ENCODE data around the gene PEX19.

Gene PEX19

DNA sequence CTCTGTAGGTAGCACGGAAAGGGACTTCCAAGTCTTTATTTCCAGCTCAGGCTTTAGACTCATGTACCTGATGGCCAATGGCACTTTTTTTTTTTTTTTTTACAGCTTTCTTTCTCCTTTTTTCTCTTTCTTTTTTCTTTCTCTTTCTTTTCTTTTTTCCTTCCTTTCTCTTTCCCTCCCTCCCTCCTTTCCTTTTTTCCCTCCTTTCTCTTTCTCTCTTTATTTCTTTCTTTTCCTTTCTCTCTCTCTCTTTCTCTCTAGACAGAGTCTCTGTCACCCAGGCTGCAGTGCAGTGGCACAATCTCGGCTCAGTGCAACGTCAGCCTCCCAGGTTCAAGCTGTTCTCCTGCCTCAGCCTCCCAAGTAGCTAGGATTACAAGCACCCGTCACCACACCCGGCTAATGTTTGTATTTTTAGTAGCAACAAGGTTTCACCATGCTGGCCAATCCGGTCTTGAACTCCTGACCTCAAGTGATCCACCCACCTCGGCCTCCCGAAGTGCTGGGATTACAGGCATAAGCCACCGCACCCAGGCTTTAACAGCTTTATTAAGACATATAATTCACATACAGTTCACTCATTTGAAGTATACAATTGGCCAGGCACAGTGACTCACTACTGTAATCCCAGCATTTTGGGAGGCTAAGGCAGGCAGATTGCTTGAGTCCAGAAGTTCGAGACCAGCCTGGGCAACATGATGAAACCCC, 17.5 kb downstream of the PEX19 start:
- TF ChIP-seq PRDM1 (tag by site-specific recombination; IDR thresholded peaks at IDR 0.05): peak; percentile 99
- TF ChIP-seq ZEB2 (tag by site-specific recombination; IDR thresholded peaks at IDR 0.05): no peak
- TF ChIP-seq, protein P1, sequence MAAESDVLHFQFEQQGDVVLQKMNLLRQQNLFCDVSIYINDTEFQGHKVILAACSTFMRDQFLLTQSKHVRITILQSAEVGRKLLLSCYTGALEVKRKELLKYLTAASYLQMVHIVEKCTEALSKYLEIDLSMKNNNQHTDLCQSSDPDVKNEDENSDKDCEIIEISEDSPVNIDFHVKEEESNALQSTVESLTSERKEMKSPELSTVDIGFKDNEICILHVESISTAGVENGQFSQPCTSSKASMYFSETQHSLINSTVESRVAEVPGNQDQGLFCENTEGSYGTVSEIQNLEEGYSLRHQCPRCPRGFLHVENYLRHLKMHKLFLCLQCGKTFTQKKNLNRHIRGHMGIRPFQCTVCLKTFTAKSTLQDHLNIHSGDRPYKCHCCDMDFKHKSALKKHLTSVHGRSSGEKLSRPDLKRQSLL (tag by site-specific recombination; IDR thresholded peaks at IDR 0.05): no peak
- peak; percentile 76 for TF ChIP-seq ZNF366 (tag by site-specific recombination; conservative IDR thresholded peaks at IDR 0.05)
- TF ChIP-seq ZNF585B (tag by site-specific recombination; IDR thresholded peaks at IDR 0.05): no peak
- TF ChIP-seq ZNF830 (tag by site-specific recombination; IDR thresholded peaks at IDR 0.05; ENCODE audit: low read depth): no peak
- no peak for TF ChIP-seq HOXA7 (CRISPR knock-in tag; IDR thresholded peaks at IDR 0.05; ENCODE audit: borderline replicate concordance)
- TF ChIP-seq ZNF112 (tag by site-specific recombination; IDR thresholded peaks at IDR 0.05): no peak
- TF ChIP-seq ZBTB8A (tag by site-specific recombination; IDR thresholded peaks at IDR 0.05): no peak
- TF ChIP-seq ZNF626 (tag by site-specific recombination; IDR thresholded peaks at IDR 0.05): no peak
- TF ChIP-seq GLI2 (tag by site-specific recombination; IDR thresholded peaks at IDR 0.05; ENCODE audit: borderline replicate concordance, low read depth): no peak
- TF ChIP-seq IKZF3 (tag by site-specific recombination; IDR thresholded peaks at IDR 0.05): no peak
- ChIA-PET POLR2A (interaction anchor here (0.6 to 0.8 kb wide), 2 partner anchors 16 to 76 kb away, joined by 3 to 4 read pairs; partner anchors contain the start of gene NCSTN), CTCF (interaction anchor here (0.7 to 1.4 kb wide), 3 partner anchors 15 to 189 kb away, joined by 3 to 5 read pairs (median 4); no protein-coding TSS in a partner anchor)
- Histone ChIP-seq H3K27ac (ENCODE audit: extremely low read depth, low read depth, low read length) (no peak overlapping the region), H3K4me3 (ENCODE audit: low read depth, low read length) (no peak overlapping the region), H3K36me3 (ENCODE audit: control insufficient read depth in 2 of 2, insufficient read depth in 1 of 2, low read length in 2 of 2) (no peaks in the 10 kb centered on the region), H3K9me3 (ENCODE audit: control insufficient read depth, insufficient read depth, low read depth, low read length) (no peaks in the 10 kb centered on the region), H3K4me1 (ENCODE audit: control insufficient read depth, insufficient read depth, low read length) (no peaks in the 10 kb centered on the region)

DNA sequence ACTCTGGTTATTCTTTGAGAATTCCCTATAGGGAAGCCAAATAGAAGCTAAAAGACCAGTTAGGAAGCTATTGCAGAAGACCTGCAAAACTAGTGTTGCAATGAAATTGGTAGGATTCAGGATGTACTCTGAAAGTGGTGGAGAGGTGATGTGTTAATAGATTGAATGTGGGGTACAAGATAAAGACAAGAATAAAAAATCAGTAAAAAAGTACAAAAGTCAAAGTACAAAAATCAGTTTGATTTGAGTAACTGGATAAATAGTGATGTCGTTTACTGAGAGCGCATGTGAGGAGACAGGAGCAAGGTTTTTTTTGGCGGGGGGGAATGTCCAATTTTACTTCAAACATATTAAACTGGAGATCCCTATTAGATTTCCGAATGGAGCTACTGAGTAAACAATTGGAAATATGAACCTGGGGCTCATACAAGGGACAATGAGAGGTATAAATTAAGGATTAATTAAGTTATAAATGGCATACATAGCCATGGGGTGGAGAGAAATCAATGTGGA, 20.1 kb downstream of the PEX19 start:
- H3K27ac ChIP-seq (ENCODE audit: extremely low read depth, low read depth, low read length): no peak overlapping the region
- no peak for TF ChIP-seq ZNF214 (tag by site-specific recombination; IDR thresholded peaks at IDR 0.05; ENCODE audit: borderline replicate concordance)
- no peak for TF ChIP-seq ZNF830 (tag by site-specific recombination; IDR thresholded peaks at IDR 0.05; ENCODE audit: low read depth)
- TF ChIP-seq SCRT2 (tag by site-specific recombination; IDR thresholded peaks at IDR 0.05): no peak
- TF ChIP-seq KLF7 (tag by site-specific recombination; IDR thresholded peaks at IDR 0.05; ENCODE audit: borderline replicate concordance): no peak
- no peak for TF ChIP-seq MEIS1 (CRISPR knock-in tag; IDR thresholded peaks at IDR 0.05; ENCODE audit: borderline replicate concordance)
- TF ChIP-seq ZBTB17 (tag by site-specific recombination; IDR thresholded peaks at IDR 0.05): no peak
- TF ChIP-seq, protein P2, sequence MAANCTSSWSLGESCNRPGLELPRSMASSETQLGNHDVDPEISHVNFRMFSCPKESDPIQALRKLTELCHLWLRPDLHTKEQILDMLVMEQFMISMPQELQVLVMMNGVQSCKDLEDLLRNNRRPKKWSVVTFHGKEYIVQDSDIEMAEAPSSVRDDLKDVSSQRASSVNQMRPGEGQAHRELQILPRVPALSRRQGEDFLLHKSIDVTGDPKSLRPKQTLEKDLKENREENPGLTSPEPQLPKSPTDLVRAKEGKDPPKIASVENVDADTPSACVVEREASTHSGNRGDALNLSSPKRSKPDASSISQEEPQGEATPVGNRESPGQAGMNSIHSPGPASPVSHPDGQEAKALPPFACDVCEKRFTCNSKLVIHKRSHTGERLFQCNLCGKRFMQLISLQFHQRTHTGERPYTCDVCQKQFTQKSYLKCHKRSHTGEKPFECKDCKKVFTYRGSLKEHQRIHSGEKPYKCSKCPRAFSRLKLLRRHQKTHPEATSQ (tag by site-specific recombination; IDR thresholded peaks at IDR 0.05): no peak
- TF ChIP-seq ZNF426 (tag by site-specific recombination; IDR thresholded peaks at IDR 0.05): no peak
- CTCF ChIA-PET: interaction anchor here (0.6 to 2.8 kb wide), 8 partner anchors 14 to 170 kb away, joined by 3 to 16 read pairs (median 3); partner anchors contain the start of gene PEX19
- POLR2A ChIA-PET: interaction anchor here (1.4 kb wide), 1 partner anchor 20 kb away, joined by 5 read pairs; the partner anchor contains the start of gene PEX19
- no peak overlapping the region for H3K4me3 ChIP-seq (ENCODE audit: low read depth, low read length)
- H3K9me3 ChIP-seq (ENCODE audit: control insufficient read depth, insufficient read depth, low read depth, low read length): no peaks in the 10 kb centered on the region
- H3K4me1 ChIP-seq (ENCODE audit: control insufficient read depth, insufficient read depth, low read length): peaks cover 9% of the 10 kb centered on the region
- no peaks in the 10 kb centered on the region for H3K36me3 ChIP-seq (ENCODE audit: control insufficient read depth in 2 of 2, insufficient read depth in 1 of 2, low read length in 2 of 2)
